HG03571 (cell line): ENCODE data around the gene BCAS1.

Source experiments
- ATAC-seq: cut with Tn5 transposase; IDR thresholded peaks from one replicate; pipeline ENCODE4 v1.9.1; 2021; ENCODE audit not compliant: unreplicated experiment

BCAS1 gene

DNA sequence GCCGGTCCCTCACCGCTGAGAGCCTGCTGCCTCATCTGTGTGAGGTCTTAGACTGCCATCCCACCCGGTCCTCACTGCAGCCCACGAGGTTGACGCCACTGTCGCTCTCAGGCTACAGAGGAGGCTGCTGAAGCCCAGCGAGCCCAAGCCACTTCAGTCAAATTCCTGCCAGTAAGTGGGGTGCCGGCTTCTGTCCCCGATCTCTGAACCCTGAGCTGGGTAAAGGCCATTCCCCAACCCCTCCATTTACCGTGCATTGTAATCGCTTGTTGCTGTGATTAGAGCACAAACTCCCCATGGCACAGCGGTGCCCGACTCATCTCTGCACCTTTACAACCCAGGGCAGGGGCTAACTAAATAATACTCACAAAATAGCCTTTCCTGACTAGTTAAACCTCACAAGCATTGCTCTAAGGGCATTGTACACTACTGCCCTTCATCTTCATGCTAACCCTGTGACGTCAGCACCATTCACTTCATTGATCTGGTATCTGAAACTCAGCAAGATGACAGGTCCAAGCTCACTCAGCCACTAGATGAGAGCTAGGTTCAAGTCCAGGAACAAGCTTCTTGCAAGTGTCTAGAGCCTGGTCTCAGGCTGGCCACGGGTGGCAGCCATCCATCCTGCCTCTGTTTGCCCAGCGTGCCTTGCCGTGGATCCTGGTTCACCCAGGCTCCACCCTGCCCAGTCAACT is 122.7 kb downstream of the BCAS1 start:
- ATAC-seq: no peak

DNA sequence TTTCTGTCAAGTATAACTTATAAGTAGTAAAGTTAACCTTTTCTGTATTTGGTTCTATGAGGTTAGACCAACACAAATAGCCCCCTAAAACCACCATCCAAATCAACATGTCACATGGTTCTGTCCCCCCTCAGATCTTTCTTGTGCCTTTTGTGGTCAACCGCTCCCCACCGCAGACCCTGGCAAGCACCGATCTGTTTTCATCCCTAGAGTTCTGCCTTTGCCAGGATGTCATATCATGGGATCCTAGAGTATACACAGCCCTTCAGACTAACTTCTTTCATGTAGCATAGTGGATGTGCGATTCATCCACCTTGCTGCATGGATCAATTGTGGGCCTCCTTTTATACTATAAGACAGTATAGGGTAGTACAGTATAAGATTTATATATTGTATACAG is 124.3 kb downstream of the BCAS1 start:
- ATAC-seq: no peak

DNA sequence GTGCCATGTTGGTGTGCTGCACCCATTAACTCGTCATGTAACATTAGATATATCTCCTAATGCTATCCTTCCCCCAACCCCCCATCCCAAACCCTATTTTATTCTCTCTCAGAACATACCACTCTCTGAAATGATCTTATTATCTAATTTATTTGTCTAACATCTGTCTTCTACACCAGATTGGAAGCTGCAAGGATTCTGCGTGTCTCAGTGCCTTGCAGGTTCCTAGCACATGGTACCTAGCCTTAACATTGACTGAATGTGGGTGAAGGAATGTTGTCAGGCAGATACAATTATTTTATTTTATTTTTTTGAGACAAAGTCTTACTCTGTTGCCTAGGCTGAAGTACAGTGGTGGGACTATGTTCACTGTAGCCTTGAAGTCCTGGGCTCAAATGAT is 124.9 kb downstream of the BCAS1 start:
- no peak for ATAC-seq

DNA sequence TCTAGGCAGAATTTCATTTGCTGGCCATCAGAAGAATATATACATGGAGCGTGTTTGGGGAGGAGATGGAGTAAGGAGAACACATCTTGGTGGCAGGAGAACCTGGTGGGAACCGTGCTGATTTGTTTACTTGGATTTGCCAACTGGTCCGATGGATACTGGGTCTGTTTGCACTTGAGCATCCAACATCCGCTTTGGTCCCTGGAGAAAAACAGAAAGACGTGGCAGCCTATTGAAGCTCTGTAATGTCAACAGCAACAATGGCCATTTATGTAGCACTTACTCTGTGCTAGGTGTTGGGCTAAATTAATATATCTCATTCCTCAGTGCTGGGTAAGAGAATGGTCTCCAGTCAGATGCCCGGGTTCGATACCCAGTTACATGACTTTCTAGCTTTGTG is 125.6 kb downstream of the BCAS1 start:
- no peak for ATAC-seq

DNA sequence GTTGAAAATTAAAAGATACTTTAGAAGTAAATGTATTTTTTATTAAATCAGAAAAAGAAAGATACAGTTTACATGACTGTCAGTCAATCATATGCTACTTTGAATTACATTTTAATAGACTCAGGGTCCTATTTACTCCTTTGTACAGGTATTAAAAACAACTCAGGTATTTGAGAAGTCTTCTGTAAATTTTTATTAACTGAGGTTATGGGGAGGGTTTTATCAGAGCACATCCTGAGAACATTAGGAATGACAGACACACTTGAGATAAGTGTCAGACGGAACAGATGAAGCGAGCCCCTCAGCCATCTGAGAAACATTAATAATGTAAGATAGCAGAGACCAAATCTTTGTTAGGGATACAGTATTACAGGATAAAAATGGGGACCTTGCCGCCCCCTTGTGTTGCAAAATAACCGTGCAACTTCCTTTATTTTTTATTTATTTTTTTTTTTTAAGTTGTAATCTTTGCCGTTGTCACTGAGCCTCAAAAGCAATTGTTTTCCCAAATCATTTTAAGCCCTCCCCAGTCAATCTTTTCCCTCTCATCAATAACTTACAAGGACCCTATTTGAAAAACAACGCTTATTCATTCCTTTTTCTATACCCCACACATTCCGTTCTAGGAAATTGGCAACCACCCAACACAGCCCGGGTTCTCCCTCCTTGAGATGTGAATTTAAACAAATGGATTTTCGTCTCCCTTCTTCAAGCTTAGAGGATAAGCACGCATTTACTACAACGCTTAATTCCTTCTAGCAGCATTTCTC is 126.7 kb downstream of the BCAS1 start:
- no peak for ATAC-seq

DNA sequence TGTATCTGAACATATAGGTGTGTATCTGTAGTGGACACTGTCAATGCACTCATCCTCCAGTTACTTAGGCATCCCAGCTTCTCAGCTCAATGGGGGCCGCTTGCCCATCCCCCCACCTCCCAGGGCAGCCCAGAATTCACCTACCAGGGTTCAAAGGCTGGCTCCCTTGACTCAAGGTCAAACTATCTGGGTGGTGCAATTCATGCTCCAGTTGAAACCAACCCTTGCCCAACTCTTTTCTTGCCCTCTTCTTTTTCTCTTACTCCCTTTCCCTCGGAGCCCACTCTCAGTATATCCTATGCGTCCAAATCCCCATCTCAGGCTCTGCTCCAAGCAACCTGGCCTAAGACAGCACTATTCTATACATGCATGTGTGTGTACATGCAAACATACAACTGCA is 127.4 kb downstream of the BCAS1 start:
- no peak for ATAC-seq

DNA sequence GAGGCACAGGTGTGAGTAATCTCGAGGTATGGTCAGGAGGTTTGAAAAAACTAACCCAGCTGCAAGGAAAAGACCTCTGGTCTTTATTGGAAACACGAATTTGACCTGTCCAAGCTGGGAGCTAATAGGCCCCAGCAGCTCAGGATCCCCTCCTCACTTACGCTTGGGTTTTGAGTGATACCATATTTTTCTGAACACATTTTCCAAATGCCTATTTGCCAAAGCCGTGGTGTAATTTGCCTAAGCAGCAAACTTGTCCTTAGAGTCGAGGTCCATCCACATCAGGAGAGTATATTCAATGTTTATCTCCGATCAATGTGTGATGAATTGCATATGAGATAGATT is 128.0 kb downstream of the BCAS1 start:
- no peak for ATAC-seq

DNA sequence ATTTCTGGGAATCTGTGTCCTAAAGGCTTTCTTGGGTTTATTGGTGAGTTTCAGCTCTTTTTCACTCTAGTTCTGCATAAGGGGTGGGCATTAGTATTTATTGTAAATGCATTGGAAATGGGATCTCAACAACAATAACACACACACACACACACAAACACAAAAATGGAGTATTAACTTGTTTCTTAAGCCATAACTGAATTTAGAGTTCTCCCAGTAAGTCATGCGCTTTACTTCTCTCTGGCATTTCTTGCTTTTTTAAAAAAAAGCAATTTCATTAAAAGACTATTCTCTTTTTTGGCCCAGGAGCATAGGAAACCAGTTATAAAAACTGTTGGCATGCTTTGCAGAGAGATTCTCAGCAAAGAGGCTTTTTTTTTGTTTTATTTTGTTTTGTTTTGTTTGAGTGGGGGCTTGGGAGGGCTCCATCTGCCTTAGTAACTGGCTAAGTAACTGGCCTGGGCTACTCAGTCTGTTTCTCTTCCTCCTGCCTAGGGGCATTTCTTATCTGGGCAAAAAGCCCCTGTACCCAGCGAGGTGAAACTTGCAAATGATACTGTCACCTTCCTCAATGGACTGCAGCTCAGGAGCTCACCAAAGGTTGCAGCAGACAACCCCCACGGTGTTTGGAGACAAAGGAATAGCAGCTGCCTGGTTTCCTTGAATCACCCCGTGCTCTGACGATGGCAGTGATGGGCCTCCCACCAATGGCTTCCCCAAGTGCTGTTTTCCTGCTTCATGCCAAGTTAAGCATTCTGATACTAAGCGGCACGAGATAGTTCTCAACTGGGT is 128.5 kb downstream of the BCAS1 start:
- ATAC-seq: peak; percentile 39

DNA sequence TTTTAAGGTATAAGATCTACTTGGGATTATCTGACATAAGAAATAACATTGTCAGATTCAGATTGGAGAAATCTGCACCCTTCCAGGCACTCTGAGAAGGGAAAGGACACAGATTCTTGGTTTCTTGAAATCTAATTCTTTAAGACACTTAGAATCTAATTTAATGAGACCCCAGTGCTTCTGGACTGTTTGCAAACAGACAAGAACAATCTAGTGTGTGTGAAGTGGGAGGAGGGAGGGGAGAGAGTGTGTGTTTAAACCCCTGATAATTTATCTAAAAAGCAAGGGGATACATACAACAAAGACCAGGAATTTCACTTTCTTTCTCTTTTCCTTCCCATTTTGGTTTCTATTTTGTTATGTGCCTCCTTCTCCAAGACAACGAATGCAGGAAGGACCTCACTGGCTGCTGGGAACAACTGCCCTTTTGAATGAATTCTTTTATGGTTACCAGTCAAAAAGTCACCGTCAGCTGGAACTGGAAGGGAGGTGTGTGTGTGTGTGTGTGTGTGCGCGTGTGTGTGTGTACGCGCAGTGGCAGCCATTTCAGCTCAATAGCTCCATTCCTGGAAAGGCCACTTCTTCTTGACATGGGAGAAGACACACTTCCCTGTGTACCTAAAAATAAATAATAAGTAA is 129.4 kb downstream of the BCAS1 start:
- no peak for ATAC-seq

DNA sequence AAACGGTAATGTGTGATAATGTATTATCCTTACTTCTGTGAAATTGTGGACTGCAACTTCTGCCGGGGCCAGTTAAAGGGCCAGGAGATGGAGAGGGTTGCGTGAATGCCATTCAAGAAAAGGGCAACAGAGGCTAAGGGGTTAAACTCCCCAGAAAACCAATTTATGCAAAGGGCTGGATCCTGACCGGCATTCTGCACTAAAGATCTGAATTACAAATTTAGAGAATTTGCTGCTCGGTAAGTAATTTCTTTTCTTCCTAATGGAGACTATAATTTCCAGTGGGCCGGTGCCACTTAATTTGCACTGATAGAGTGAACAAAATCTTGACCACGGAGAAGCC is 130.1 kb downstream of the BCAS1 start:
- no peak for ATAC-seq

DNA sequence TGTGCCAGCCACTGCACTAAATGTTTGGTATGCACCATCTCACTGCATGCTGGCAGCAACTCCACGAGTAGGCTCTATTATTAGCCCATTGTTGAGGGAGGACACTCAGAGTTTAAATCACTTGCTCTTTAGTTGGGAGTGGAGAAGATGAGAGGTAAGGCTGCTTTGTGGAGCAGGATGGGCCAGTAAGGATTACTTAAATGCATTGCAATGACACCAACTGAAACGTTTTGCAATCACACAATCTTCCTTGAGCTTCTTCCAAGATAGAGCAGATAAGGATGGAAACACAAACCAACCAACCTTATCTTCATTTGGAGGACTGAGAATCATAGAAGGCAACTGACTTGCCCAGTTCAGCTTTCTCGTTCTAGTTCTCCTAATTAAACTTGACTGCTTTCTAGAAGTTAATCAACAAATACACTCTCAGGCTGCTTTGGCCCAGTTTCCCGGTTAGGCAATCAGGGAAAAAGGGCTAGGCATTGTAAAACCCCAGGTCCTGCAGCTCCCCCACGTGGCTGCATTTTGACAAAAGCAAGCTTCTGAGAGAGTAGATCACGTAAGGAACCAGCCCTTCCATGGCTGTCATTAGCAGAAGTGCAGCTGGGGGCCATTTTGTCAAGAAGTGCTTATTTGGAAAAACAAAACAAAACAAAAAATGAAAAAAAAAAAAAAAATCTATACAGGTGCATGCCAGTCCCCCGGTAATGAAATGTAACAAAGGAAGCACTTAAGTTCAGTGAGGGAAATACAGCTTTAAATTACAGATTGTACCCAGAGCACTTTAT is 130.6 kb downstream of the BCAS1 start:
- ATAC-seq: peak; percentile 70

DNA sequence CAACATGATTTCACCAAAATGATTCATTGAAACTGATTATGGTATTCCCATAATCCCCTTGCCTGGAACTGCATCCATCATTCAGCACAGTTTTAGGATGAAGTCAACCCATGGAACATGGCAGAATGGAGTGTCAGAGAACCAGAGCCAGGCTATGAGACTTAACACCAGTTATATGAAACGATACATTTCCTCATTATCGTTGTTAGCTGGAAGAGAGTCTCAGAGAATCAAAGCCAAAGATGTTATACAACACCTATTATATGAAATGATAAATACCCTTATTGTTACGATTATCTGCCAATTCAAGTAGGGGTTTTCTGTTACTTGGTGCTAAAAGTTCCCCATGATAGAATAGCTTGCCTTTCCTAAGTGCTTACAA is 131.2 kb downstream of the BCAS1 start:
- no peak for ATAC-seq

DNA sequence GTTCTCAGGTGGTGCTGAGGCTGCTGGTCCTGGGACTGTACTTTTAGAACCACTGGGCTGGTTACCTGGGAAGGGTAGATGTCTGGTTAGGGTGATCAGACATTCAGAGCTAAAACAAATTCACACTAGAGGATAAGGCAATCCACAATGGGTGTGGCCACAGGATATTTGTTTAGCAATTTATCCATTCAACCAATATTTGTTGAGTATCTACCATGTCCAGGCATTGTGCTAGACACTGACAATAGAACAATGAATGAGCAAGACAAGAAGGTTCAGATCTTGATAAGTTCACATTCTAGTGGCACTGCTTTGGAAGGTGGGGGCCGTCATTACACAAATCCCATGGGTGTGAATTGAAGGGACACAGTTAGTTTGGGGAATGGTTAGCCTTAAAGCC is 131.7 kb downstream of the BCAS1 start:
- no peak for ATAC-seq

DNA sequence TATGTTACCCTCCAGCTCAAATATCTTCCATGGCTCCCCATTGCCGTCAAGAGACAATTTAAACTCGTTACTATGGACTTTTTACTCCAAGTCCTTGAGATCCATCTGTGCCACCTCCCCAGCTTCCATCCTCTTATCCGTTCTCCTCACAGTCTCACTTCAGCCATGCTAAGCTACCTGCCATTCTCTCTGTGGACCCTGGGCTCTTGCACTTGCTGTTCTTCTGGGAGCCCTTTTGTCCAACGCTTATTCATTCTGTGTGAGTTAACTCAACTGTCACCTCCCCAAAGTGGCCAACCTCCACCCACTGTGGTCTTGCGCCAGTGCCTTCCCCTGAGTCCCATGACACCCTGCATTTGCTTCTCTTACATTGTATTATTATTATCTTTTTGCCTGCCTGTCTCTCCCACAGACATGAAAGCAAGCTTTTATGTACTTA is 132.4 kb downstream of the BCAS1 start:
- no peak for ATAC-seq

DNA sequence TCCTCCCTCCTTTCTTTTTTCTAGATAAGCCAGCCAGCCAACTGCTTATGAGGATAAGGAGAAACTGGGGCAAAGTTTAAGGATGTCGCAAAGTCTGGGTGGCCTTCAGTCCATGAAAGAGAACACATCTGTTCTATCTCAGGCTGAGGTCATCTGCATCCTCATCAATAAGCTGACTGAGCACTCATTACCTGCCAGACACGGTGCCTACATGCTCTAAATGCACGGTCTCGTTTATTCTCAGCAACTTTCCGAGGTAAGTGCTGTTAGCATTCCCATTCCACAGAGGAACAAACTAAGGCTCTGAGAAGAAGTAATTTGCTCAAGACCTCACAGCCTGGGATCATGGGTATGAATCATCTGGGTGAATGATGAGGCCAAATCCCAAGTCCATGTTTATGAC is 133.1 kb downstream of the BCAS1 start:
- no peak for ATAC-seq

DNA sequence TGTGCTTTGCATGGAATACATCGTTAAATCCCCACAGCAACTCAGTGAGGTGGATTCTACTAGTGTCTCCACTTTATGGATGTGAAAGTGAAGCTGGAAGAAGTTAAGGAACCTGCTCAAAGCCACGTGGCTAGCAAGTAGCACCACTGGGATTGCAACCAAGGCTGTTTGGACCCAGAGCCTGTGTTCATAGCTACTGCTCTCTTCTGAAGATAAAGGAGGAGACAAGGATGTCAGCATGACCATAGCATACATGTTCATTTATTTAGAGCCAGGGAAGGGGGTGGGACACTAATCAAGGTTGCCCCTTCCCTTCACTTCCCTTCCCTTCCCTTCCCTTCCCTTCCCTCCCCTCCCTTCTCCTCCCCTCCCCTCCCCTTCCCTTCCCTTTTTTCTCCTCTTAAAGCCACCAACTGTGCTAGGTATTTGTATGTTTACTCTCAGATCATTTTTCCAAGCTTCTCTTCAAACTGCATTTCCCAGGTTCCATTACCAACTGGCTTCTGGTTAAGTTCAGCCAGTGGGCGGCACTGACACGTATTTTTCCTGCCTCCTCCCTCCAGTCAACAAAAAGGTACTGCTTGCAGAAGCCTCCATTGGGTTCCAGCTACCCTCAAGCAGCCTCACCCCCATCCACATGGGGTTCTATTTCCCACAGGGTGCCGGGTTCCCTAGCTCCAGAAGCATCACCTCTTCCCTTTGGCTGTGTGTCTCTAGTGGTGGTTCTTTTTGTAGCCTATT is 134.9 kb downstream of the BCAS1 start:
- ATAC-seq: no peak

DNA sequence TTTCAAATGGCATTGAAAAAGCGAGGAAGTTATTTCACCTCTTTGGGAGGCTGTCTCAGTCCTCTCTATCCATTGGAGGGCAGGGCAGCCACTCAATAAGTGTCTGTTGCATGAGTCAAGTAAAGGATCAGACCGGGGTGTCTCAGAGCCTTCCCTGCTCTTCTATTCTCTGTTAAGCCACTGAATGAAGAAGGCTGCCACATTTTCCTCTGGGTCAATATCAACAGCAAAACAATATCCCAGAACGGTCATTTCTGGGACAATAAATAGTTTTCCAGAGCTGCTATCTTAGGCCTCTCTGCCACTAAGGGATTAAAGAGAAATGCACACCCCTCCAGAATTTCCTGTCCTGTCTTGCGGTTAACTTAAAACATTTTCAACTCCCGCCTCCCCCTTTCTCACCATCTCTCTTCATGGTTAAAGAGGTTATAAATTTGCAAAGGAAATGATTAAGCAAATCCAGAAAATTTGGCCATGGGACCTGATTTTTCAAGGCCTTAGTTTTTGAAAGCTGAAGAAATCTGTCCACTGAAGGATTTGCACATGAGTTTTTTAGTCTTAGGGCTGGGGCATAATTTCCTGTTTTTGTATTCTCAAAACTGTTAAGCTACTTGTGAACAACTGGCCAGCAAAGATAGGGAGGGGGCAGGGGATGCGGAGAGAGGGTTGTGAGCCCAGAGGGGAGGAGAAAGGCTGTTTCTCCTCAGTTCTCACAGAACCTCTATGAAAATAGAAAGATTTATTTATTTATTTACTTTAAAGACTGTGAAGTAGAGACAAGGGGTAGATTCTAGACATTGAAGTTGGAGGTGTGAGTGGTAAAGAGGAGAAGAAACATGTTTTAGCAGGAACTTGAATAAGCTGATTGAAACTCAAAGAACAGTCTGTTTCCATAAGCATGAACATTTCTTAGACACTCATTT is 135.7 kb downstream of the BCAS1 start:
- ATAC-seq: no peak

DNA sequence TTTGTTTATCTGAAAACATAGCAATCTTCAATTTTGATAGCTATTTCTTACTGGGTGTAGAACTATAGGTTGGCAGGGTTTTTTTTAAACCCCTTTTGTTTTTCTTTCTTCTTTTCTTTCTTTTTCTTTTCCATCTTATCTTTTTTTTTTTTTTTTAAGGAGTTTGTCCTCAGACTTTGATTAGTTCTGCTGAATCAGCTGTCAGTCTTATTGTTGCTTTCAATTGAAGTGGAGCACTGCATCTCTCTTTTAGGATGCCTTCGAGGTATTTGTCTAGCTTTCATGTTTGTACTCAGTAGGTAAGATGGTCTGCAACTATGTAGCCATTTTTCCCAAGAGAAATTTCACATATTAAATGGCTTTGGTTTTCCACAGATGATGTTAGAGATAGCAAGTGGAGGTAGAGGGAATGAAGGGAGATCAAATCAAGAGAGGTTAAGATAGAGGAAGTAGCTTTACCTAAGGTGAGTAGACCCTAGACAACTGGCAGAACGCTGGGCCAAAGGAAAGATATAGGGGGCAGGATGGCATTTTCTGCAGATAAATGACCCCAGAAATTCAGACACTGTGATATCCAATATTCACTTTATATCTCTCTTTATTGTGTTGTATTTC is 137.1 kb downstream of the BCAS1 start:
- no peak for ATAC-seq
